ENCODE measurements around the gene ZCCHC7.
"Not testable (repeated sequence)": the region's sequence is repeated elsewhere in the genome, so short reads cannot be mapped to it uniquely, and the experiment has no call there.

The ZCCHC7 gene

DNA sequence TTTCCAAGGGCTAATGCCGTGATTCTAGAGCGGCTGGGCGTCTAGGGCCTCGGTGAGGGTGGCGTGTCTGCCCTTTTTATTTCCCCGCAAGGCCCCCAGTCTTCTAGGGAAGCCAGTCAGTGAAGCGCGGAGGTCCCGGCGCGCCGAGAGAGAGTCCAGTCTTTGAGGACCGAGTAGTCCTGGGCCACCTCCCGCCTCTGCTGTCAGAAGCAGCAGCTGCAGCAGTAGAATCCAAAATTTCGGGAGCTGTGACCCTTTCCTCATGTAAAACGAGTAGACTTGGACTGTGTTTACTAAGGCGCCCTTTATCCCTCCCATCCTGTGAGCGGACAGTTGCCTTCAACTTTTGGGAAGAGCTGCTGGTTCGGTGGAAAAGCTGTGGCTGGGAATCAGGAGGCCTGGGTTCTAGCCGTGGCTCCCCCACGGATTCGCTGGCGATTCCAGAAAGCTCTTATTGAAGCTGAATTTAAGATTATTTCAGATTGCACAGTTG is 515 bp downstream of the ZCCHC7 start:
- DNase-seq = peak in 14 of 56 donors; percentile 10 to 51 (median 28)

- DNase-seq = no peak
Measured at GRCh38 chr9:37121881-37122280, 1.5 kb downstream of the ZCCHC7 start.

DNA sequence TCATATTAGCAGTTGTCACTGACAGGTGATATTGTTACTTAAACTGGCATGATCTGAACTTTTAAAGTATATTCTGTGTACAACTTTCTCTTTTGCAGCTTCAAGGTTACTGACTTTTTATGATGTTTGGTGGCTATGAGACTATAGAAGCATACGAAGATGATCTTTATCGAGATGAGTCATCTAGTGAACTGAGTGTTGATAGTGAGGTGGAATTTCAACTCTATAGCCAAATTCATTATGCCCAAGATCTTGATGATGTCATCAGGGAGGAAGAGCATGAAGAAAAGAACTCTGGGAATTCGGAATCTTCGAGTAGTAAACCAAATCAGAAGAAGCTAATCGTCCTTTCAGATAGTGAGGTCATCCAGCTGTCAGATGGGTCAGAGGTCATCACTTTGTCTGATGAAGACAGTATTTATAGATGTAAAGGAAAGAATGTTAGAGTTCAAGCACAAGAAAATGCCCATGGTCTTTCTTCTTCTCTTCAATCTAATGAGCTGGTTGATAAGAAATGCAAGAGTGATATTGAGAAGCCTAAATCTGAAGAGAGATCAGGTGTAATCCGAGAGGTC is 5.9 kb downstream of the ZCCHC7 start:
- no peak for DNase-seq

- DNase-seq = no peak
Measured at GRCh38 chr9:37127018-37127417, 6.6 kb downstream of the ZCCHC7 start.

GRCh38 chr9:37128051-37128450 is 7.7 kb downstream of the ZCCHC7 start:
- DNase-seq = no peak

GRCh38 chr9:37134166-37134565 is 13.8 kb downstream of the ZCCHC7 start:
- no peak for DNase-seq

- DNase-seq = no peak
Measured at GRCh38 chr9:37141015-37141414, 20.6 kb downstream of the ZCCHC7 start.

DNA sequence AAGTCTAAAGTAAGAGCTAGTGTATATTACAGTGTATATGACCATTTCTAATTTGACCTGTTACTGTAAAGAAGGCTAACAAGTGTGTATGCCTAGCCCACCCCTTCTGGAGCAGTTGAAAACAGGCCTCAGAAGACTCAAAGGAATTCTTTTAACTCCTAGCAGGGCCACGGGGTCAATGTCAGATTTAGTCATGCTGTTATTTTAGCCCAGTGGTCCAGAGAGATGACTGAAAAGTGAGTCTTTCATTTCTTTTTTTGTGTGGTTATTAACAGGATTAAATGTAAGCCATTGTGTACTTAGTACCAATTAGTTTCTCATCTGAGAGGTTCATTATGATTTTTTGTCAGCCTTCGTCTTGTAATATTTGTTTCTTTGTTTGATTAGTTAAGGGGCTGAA is 24.4 kb downstream of the ZCCHC7 start:
- DNase-seq = no peak

- DNase-seq = no peak
Measured at GRCh38 chr9:37146410-37146809, 26.0 kb downstream of the ZCCHC7 start.

DNA sequence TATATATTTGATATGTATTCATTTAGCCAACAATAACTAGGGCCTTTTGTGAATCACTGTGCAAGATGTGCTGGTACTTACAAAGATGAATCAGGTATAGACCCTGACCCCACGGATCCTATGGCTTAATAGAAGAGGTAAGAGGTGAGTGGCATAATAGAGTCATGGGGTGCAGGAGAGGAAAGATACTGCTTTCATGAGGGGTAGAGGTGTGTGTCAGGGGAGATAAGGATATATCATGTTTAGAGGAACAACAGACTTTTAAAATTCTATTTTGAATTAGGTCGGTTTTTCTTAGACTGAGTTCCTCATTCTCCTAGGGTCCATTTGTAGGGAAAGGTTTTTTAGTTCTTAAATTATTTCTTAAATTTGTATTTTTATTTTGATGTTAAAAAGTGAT is 27.8 kb downstream of the ZCCHC7 start:
- DNase-seq = no peak

DNA sequence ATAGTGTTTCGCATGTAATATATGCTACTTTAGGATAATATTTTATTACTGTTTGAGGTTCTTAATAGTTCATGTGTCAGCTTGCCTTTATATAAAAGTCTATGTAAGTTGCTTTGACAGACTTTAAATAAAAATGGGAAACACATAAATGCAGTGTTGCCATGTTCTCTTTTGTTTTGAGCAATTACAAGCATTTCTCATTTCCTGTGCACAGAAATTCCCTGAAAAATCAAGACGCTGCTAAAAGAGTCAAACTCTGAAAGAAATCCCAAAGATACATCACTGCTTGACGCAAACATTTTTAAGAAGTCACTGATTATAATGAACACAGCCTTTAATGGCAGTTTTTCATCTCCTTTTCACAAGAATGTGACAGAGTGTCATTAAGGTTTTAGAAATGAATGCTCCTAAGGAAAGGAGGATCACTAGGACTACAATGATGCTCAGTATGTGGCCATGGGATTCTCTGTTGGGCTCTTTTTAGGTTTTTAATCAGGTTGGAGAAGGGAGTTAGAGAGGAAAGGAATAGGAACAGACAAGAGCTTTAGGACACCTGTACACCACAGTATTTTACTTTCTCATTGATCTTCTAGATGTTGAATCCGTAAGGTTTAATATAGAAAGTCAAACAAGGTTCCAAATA is 29.4 kb downstream of the ZCCHC7 start:
- DNase-seq = no peak

- DNase-seq = no peak
Measured at GRCh38 chr9:37150415-37150814, 30.0 kb downstream of the ZCCHC7 start.

- no peak for DNase-seq
Measured at GRCh38 chr9:37151812-37152211, 31.4 kb downstream of the ZCCHC7 start.

DNA sequence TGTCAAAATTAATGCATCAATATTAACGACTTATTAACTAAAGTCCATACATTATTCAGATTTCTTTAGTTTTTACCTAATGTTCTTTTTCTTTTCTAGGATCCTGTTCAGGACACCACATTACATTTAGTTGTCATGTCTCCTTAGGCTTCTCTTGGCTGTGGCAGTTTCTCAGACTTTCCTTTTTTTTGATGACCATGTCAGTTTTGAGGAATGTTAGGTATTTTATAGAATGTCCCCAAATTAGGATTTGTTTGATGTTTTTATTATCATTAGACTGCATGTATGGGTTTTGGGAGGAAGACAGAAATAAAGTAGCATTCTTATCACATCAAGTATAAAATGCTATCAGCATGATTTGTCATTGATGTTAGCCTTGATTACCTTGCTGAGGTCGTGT is 32.0 kb downstream of the ZCCHC7 start:
- no peak for DNase-seq

- DNase-seq = no peak
Measured at GRCh38 chr9:37155601-37156000, 35.2 kb downstream of the ZCCHC7 start.

- no peak for DNase-seq
Measured at GRCh38 chr9:37156205-37156604, 35.8 kb downstream of the ZCCHC7 start.

DNA sequence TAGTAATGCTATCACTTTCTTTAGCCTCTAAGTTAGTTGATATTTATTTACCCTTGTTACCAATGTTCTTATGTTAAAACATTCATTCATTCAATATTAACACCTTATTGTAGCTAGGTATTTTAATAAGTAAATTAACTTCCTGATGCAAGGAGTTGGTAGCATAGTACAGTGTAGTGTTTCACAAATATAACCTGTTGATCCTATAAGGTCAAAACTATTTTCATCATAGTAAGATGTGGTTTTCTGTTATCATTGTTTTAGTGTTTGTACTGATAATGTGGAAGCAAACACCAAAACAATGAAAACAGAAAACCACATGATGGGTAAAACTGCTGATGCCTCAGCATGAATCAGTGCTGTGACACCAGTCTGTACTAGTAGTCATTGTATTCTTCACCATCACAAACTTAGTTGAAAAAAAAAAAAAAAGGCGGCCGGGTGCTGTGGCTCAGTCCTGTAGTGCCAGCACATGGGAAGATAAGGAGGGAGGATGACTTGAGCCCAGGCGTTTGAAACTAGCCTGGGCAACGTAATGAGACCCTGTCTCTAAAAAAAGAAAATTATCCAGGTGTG is 36.5 kb downstream of the ZCCHC7 start:
- no peak for DNase-seq

DNA sequence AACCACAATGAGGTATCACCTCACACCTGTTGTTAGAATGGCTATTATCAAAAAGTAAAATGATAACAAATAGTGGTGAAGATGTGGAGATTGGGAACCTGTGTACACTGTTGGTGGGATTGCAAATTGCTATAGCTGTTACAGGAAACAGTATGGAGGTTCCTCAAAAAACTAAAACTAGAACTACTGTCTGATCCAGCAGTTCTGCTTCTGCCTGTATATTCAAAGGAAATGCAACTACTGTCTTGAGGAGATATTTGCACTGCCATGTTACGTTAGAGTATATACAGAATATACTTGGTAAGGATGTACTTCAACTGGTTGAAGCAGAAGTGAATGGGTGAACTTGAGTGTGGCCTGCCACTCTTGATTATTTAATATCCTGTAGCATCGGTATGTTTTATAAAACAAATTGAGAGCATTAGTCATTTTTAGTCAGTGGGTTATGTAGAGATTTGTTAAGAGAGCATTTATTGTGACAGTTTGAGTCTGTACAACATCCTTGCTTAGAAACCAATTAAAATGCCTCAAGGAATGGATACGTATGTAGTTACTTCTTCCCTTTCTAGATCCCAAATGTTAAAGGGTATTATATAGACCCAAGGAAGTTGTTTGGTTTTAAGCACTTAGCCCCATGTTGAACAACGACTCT is 37.5 kb downstream of the ZCCHC7 start:
- DNase-seq = no peak

DNA sequence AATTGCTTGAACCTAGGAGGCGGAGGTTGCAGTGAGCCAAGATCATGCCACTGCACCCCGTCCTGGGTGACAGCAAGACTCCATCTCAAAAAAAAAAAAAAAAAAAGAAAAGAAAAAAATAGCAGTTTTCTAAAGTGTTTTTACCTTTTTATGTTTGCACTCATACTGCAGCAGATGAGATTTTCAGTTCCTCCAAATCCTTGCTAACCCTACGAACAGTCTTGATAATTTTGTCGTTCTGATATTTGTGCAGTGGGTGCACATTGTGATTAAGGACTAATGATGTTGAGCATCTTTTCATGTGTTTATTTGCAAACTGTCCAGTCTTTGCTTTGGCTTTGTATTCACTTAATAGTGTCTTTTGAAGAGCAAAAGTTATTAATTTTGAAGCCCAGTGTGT is 42.9 kb downstream of the ZCCHC7 start:
- no peak for DNase-seq

DNA sequence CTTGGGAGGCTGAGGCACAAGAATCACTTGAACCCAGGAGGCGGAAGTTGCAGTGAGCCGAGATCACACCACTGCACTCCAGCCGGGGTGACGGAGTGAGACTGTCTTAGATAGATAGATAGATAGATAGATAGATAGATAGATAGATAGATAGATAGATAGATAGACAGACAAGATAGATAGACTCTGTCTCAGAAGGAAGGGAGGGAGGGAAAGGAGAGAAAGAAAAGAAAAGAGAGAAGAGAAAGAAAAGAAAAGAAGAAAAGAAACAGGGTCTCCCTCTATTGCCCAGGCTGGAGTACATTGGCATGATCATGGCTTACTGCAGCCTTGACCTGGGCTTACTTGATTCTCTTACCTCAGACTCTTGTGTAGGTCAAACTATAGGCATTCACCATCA is 44.0 kb downstream of the ZCCHC7 start:
- DNase-seq = not testable (repeated sequence)

DNA sequence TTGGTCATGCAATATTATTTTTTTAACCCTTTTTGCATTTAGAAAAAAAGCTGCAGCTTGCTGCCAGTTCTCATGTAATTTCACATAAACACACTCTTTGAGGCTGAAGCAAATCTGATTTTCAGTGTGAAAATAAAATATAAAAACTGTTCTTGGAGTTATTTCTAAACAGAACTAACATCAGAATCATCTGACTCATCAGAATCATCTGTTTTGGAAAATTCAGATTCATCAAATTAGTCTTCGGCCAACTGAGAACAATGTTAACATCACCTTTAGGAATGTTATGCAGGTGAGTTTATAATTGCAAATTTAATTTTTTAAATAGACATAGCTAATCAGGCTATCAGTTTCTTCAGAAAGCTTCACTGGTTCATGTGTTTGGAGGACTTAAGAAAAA is 45.3 kb downstream of the ZCCHC7 start:
- DNase-seq = no peak

DNA sequence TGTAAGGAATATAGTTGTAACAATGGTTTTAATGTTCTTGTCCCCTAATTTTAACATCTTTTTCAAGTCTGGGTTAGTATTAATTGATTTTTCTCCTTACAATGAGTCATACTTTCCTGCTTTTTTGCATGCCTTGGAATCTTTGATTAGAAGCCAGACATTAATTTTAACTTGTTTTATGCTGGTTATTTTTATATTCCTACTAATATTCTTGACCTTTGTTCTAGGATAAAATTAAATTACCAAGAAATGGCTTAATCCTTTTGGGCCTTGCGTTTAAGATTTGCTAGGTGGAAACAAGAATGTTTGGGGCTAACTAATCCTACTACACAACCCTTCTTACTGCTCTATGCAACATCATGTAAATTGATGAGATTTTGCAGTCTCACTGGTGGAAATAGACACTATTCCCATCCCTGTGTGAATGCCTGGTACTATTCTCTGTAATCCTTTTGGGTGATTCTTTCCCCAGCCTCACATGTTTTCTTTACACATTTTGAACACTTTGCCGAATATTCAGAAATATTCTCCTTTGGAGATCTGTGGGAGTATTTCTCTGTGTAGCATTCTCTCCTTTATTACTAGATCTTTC is 47.2 kb downstream of the ZCCHC7 start:
- DNase-seq = no peak
